ENCODE measurements around the gene CLMN. TPM values are rescaled to one million over a fixed set of nuclear protein-coding genes. Genes with fewer than 3 reads are reported as not detected.
A peak's percentile ranks its signal among the peaks of the same experiment; 100 is the strongest.

CLMN gene
- total RNA-seq, 2 donors from 2014 or later, result 24.6 to 39.3 TPM

- no peak overlapping the region for H3K4me3 ChIP-seq
These were observed 182.4 kb downstream of the CLMN start for GRCh38 chr14:95137164-95137803.

DNA sequence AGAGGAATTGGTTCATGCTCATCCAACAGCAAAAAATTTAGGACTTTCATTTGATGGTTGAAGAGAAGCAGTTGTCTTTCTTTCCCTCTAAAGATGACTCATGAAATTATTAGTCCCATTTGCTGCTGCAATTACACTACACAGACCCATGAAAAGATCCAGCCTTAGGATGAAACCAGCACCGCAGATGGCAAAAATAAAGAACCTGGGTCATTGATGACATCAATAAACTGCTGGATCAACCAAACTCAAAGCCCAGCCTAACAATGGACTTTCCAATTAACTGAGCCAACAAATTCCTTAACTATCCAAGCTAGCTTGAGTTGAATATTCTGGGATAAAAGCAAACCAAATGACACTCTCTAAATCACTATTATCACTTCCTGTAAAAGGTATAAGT, 183.1 kb downstream of the CLMN start:
- no peaks in the 10 kb centered on the region for H3K9me3 ChIP-seq
- TF ChIP-seq POLR2AphosphoS5 (IDR thresholded peaks at IDR 0.05) (no peak), POLR2A (IDR thresholded peaks at IDR 0.05) (no peak)
- TF ChIP-seq, protein P1, sequence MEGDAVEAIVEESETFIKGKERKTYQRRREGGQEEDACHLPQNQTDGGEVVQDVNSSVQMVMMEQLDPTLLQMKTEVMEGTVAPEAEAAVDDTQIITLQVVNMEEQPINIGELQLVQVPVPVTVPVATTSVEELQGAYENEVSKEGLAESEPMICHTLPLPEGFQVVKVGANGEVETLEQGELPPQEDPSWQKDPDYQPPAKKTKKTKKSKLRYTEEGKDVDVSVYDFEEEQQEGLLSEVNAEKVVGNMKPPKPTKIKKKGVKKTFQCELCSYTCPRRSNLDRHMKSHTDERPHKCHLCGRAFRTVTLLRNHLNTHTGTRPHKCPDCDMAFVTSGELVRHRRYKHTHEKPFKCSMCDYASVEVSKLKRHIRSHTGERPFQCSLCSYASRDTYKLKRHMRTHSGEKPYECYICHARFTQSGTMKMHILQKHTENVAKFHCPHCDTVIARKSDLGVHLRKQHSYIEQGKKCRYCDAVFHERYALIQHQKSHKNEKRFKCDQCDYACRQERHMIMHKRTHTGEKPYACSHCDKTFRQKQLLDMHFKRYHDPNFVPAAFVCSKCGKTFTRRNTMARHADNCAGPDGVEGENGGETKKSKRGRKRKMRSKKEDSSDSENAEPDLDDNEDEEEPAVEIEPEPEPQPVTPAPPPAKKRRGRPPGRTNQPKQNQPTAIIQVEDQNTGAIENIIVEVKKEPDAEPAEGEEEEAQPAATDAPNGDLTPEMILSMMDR (IDR thresholded peaks at IDR 0.05), result no peak
- no peak overlapping the region for H3K4me3 ChIP-seq
- no peaks in the 10 kb centered on the region for H3K36me3 ChIP-seq
- DNase-seq (ENCODE audit: low spot score), result no peak
- no peaks in the 10 kb centered on the region for H3K27me3 ChIP-seq (replicated peaks; ENCODE audit: insufficient read depth)
- 81% methylated on average over 1 of the region's 1 CpG for WGBS
- no peak overlapping the region for H3K27ac ChIP-seq
- peaks cover 11% of the 10 kb centered on the region for H3K4me1 ChIP-seq (replicated peaks)
- intact Hi-C loops (cut with DNase I), result no loop called here

More at GRCh38 chr14:95137164-95137803, 182.4 kb downstream of the CLMN start:
- intact Hi-C loops (cut with DNase I), result no loop called here
- no peak for DNase-seq (ENCODE audit: low spot score)
- Histone ChIP-seq H3K36me3 (no peaks in the 10 kb centered on the region), H3K27me3 (replicated peaks; ENCODE audit: insufficient read depth) (no peaks in the 10 kb centered on the region), H3K4me1 (replicated peaks) (peaks cover 14% of the 10 kb centered on the region), H3K27ac (peak overlapping the region in 1 of 2 donors; percentile 1), H3K9me3 (no peaks in the 10 kb centered on the region)
- TF ChIP-seq POLR2A (IDR thresholded peaks at IDR 0.05) (no peak), POLR2AphosphoS5 (IDR thresholded peaks at IDR 0.05) (no peak)
- TF ChIP-seq, protein P1 (IDR thresholded peaks at IDR 0.05), result no peak

GRCh38 chr14:95134304-95134933, 185.3 kb downstream of the CLMN start:
- no peak for DNase-seq (ENCODE audit: low spot score)
- H3K36me3 ChIP-seq, result no peaks in the 10 kb centered on the region
- H3K27me3 ChIP-seq (replicated peaks; ENCODE audit: insufficient read depth), result no peaks in the 10 kb centered on the region
- TF ChIP-seq, protein P1 (IDR thresholded peaks at IDR 0.05), result no peak
- TF ChIP-seq POLR2A (IDR thresholded peaks at IDR 0.05) (no peak), POLR2AphosphoS5 (IDR thresholded peaks at IDR 0.05) (no peak)
- H3K9me3 ChIP-seq, result no peaks in the 10 kb centered on the region
- H3K4me3 ChIP-seq, result no peak overlapping the region
- H3K27ac ChIP-seq, result no peak overlapping the region
- intact Hi-C loops (cut with DNase I), result no loop called here
- H3K4me1 ChIP-seq (replicated peaks), result peaks cover 4% of the 10 kb centered on the region
- WGBS, result 76% methylated on average over 8 of the region's 8 CpGs

- DNase-seq (ENCODE audit: low spot score), result no peak
- Histone ChIP-seq H3K4me3 (no peak overlapping the region), H3K36me3 (no peaks in the 10 kb centered on the region), H3K4me1 (replicated peaks) (peaks cover 4% of the 10 kb centered on the region), H3K9me3 (no peaks in the 10 kb centered on the region), H3K27me3 (replicated peaks; ENCODE audit: insufficient read depth) (no peaks in the 10 kb centered on the region), H3K27ac (no peak overlapping the region)
- intact Hi-C loops (cut with DNase I), result no loop called here
- TF ChIP-seq POLR2AphosphoS5 (IDR thresholded peaks at IDR 0.05) (no peak), POLR2A (IDR thresholded peaks at IDR 0.05) (no peak)
- TF ChIP-seq, protein P1 (IDR thresholded peaks at IDR 0.05), result no peak
- WGBS, result 91% methylated on average over 2 of the region's 2 CpGs
These were observed 186.4 kb downstream of the CLMN start for GRCh38 chr14:95133282-95133681.

GRCh38 chr14:95132760-95133159, 186.9 kb downstream of the CLMN start:
- Histone ChIP-seq H3K36me3 (no peaks in the 10 kb centered on the region), H3K4me3 (no peak overlapping the region), H3K27ac (no peak overlapping the region), H3K9me3 (no peaks in the 10 kb centered on the region), H3K27me3 (replicated peaks; ENCODE audit: insufficient read depth) (no peaks in the 10 kb centered on the region), H3K4me1 (replicated peaks) (peaks cover 4% of the 10 kb centered on the region)
- no peak for TF ChIP-seq POLR2AphosphoS5 (IDR thresholded peaks at IDR 0.05)
- TF ChIP-seq, protein P1 (IDR thresholded peaks at IDR 0.05), result no peak
- TF ChIP-seq POLR2A (IDR thresholded peaks at IDR 0.05), result no peak
- DNase-seq (ENCODE audit: low spot score), result no peak
- 64% methylated on average over 5 of the region's 5 CpGs for WGBS
- intact Hi-C loops (cut with DNase I), result no loop called here

All from prostate gland (tissue), 2 donors.